HG03457 (cell line): Measurements from ENCODE around the gene C5AR2.
"Not testable (repeated sequence)": the region's sequence is repeated elsewhere in the genome, so short reads cannot be mapped to it uniquely, and the experiment has no call there.

Experiments used
- ATAC-seq: cut with Tn5 transposase; IDR thresholded peaks from one replicate; pipeline ENCODE4 v1.9.1; 2021; ENCODE audit warnings: moderate number of reproducible peaks; ENCODE audit not compliant: unreplicated experiment

The C5AR2 gene

DNA sequence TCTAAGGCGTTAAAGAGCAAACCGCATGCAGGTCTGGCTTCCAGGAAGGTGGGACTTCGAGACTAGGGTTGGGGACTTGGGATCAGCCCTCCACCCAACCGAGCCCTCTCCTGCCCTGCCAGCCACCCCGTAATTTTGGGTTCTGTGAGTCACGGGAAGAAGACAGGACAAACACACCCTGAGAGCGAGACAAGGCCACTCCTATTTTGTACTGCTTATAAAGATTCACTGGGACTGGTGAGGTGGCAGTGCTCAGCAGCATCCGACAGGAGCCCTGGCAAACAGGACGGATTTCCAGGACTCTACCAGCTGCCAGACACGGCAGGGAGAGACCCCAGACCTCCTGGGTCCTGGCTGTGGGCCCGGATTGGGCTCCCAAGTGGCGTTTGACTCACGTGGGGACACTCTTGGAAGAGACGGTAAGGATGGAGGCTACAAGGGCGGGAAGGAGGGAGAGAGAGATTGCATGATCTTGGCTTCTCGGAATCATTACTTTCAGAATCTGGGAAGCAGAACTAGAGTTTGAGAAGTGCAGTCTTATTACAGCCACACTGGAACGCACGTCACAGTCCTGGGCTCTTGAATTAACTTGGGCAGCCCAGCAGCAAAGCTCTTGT lies at the start of gene C5AR2:
TSS of gene C5AR2 (plus strand) at position 245 of the 617 bp plus-strand sequence. CDS start 8,625 bp downstream, outside the sequence.
- no peak for ATAC-seq

DNA sequence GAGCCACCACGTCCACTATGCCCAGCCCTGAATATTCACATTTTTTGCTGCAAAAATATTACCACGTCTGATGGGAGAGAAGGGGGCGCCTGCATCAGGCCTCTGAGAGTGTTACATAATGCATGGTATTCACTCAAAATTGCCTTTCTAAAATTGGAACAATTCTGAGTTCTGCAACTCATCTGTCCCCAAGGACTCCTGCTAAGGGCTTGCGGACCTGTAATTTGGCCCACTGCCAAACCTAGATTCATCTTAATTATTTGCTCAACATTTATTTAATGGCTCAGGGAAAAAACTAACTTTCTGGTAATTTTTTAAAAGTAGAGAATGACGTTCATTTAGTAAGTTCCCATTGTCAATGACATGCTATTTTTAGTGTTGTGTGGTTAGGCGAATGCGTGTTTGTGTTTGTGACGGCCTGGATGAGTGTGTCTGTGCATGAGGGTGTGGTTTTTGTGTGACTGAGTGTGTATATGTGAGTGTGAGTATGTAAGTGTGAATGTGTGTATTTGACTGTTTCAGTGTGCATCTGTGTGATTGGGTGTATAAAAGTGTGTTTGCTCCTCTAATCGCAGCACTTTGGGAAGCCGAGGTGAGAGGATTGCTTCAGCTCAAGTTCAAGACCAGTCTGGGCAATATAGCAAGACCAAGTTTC lies 48.4 kb upstream of the C5AR2 start:
- no peak for ATAC-seq

DNA sequence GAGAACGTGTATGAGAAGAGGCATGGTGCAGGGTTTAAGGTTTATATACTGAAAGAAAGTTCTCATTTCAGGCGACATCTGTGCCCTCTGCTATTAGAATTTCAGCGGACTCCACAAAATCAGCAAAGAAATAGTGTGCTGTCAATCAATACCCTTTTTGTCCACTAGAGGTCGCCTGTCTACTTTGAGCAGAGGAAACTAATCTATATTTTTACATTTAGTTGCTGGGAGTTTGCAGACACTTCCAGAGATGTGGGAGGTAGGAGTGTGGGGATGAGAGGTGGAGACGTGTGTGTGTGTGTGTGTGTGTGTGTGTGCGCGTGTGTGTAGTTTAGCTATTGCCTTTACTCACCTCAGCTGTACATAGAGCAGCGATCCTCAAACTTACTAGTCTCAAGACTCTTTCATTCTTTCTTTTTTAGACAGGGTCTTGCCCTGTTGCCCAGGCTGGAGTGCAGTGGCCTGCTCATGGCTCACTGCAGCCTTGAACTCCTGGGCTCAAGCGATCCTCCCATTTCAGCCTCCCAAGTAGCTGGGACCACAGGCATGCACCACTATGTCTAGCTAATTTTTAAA lies 47.6 kb upstream of the C5AR2 start:
- ATAC-seq = no peak

DNA sequence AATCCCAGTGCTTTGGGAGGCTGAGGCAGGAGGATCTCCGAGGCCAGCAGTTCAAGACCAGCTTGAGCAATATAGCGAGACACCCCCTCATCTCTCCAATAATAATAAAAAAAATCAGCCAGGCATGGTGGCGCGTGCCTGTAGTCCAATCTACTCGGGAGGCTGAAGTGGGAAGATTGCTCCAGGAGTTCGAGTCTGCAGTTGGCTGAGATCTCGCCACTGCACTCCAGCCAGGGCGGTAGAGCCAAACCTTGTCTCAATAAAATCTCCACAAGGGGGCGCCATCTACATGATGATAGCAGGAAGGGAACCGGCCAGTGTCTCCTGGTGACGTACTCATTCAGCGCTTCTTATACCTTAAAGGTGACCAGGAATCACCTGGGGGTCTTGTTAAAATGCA lies 35.9 kb upstream of the C5AR2 start:
- ATAC-seq = no peak

DNA sequence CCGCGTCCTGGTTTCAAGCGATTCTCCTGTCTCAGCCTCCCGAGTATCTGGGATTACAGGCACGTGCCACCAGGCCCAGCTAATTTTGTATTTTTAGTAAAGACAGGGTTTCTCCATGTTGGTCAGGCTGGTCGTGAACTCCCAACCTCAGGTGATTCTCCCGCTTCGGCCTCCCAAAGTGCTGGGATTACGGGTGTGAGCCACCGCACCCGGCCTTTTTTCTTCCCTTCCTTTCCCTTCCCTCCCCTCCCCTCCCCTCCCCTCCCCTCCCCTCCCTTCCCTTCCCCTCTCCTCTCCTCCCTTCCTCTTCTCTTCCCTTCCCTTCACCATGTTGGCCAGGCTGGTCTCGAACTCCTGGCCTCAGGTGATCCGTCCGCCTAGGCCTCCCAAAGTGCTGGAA lies 31.1 kb upstream of the C5AR2 start:
- not testable (repeated sequence) for ATAC-seq

DNA sequence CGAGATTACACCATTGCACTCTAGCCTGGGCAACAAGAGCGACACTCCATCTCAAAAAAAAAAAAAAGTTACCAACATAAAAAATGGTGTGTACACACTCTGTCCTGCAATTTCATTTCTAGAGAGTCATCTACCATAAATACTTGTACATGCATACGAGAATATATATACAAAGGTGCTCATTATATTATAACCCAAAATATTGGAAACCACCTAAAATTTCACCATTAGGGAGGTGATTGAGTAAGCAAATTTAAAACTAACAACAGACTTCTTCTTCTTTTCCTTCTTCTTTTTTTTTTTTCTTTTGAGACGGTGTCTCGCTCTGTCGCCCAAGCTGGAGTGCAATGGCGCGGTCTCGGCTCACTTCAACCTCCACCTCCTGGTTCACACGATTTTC lies 29.7 kb upstream of the C5AR2 start:
- ATAC-seq = no peak

DNA sequence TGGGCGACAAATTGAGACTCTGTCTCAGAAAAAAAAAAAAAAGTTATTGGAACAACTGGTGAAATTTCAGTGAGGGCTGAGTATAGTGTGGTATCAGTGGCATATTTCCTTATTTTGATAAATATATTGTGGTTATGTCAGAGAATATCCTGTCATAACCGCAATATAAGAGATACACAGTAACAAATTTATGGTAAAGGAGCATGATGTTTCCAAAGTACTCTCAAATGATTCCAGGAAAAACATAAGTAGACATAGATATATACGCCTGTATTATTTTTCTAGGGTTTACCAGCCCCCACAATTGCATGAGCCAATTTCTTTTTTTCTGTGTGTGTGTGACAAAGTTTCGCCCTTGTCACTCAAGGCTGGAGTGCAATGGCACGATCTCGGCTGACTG lies 28.0 kb upstream of the C5AR2 start:
- no peak for ATAC-seq

DNA sequence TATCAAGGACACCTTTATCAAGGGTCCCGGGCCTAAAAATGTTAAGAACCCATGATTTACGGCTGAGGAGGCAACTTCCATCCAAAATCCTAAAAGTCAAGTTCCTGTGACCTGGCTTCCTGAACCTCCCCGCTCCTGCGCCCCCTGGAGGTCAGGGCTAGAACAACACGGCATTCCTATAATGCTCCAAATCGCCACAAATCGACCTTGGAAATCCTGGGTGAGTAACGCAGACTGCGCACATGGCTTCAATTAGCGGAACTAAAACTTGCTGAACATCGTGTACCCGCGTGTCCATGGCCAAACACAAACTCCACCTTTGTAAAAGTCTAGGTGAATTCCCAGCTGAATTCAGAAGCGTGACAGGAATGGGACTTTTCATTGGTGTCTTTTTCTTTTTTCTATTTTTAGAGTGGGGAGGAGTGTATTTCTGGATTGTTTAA lies 26.6 kb upstream of the C5AR2 start:
- no peak for ATAC-seq

DNA sequence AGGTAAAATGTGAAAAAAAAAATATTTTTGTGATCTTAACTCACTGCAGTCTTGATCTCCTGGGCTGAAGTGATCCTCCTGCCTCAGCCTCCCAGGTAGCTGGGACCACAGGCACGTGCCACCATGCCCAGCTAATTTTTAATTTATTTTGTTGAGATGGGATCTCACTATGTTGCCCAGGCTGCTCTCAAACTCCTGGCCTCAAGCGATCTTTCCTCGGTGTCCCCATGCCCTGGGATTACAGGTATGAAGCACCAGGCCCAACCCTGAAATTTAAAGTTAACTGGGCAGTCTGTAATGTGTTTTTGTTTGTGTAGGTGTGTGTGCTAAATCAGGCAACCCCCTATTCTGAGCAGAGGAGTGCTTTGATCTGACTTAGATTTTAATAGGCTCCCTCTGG lies 25.7 kb upstream of the C5AR2 start:
- no peak for ATAC-seq

DNA sequence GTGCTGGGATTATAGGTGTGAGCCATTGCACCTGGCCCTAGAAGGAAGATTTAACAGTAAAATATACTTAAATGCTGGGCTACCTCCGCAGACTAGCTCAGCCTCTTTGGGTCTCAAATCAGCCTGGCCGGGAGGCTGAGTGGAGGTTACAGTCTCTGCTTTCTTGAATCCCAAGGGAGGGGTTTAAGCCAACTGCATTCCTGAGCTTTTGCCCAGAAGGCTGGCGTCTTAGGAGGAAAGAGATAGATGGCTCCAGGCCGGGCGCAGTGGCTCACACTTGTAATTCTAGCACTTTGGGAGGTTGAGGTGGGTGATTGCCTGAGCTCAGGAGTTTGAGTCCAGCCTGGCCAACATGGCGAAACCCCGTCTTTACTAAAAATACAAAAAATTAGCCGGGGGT lies 22.9 kb upstream of the C5AR2 start:
- no peak for ATAC-seq

DNA sequence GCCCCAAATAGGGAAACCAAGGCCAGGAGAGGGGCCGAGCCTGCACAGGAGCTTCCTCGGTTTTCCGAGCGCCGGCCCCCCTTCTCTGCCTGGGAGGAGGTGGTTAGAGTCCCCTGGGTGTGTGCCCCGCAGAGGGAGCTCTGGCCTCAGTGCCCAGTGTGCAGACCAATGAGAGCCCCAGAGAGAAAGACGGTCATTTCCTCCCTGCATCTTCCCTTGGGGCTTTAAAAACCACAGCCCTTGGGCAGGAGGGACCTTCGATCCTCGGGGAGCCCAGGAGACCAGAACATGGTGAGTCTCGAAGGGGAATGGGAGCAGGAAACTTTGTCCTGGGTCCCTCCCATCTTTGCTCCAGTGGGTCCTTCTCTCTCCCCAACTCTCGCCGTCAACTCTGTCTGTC lies 22.4 kb upstream of the C5AR2 start, which contains the start of gene C5AR1:
TSS of gene C5AR1 (plus strand) at position 254 of the 400 bp plus-strand sequence. CDS start at position 289, 35 bp downstream.
- no peak for ATAC-seq

DNA sequence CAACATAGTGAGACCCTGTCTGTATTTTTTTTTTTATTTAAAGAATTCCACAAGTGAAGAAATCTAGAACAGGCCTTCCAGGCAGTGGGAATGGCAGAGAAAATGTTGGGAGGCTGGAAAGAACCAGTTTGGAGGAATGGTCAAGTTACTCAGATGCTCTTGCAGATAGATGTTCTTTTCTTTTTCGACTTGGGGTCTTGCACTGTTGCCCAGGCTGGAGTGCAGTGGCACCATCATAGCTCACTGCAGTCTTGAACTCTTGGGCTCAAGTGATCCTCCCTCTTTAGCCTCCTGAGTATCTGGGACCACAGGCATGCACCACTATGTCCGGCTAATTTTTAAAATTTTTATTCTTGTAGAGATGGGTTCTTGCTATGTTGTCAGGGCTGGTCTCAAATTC lies 21.7 kb upstream of the C5AR2 start:
- ATAC-seq = no peak

DNA sequence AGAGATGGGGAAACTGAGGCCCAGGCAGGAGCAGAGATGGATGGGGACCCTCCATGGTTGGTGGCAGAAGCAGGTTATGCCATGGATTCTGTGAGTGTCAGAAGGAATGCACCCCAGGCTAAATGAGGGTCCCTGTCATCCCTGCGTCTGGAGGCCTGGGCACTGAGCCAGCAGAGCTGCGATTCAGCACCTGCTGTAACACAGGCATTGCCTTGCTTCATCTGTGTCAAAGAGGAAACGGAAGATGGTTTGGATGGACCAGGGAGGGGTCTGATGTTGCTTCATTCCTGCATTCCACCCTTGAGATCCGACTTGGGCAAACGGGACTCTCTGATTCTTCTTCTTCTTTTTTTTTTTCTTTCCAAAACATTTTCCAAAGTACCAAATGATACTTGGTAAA lies 21.2 kb upstream of the C5AR2 start:
- no peak for ATAC-seq

DNA sequence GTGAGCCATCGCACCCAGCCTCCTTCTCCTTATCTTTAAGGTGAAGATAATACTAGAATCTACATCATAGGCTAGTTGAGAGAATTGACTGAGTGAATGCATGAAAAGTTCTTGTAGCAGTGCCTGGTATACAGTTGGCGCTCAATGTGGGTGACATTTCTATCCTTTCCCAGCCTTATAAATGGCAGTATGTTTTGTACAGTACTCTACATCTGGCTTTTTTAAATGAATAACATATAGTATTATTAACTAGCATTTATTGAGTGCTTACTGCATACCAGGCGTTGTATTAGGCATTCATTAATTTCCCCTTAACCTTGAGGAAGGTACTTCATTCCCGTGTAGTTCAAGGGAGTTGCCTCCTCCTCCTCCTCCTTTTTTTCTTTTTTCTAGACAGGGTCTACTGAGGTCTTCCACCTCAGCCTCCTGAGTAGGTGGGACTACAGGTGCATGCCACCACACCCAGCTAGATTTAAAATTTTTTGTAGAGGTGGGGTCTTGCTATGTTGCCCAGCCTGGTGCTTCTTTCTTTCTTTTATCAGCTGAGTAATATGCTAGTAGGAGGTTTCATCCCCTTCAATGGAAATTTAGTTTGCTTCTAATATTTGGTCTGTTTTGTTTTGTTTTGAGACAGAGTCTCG lies 19.5 kb upstream of the C5AR2 start:
- ATAC-seq = no peak

DNA sequence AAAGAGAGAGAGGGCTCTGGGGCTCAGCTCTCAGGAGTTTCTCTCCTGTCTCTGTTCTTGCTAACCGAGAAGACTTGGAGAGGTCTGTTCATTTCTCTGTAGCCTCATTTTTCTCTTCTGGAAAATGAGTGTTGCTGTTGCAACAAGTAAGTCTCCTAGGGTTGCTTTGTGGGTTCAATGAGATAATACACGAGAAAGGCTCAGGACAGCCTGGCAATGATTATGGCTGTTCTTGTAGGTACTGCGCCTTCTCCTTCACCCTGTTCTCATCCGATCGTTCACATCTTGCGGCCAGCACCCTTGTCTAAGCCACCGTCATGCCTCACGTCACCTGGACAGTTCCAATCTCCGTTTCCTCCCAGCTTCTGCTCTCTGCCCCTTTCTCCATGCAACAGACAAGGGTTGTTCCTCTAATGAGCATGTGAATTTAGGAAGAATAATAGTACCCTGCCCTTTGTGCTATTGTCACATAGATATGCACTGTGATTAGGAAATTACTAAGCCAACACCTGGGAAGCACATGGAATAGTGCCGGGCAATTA lies 18.1 kb upstream of the C5AR2 start:
- no peak for ATAC-seq

DNA sequence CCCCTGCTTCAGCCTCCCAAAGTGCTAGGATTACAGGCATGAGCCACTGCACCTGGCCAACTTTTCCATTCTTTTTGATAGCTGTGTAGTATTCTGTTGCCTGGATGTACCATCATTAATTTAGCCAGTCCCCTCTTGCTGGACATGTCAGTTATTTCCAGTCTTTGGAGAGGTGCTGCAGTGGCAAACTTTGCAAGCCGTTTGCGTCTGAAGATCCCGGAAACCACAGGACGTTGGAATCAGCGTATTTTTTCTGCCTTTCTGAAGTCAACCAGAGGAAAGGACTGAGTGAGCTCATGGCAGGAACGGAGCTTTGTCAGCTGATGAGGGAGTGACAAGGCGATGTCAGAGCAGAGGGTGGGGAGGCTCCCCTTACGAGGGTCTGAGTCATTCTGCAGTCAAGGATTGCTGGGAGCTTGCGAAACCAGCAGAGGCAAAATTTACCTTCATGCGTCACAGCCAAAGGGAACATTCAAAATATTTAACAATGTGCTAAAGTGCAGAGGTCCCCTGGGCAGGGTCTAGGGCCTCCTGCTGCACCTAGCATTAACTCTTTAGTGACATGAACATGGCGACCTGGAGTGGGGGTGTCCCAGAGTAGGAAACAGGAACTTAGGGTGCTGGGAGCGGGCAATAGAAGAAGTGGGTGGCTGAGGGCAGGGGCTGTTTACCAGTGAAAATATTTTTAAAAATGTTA lies 16.7 kb upstream of the C5AR2 start:
- ATAC-seq = no peak

DNA sequence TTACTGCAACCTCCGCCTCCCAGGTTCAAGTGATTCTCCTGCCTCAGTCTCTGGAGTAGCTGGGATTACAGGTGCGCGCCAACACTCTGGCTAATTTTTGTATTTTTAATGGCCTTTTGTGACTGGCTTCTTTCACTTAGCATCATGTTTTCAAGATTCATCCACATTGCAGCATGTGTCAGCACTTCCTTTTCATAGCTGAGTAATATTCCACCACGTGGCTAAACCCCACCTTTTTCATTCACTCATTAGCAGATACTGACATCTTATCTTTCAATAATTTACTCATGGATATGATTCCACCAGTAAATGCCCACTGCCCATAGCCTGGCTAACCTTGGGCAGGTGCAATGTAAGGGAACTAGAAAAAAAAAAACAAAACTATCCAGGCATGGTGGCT lies 15.5 kb upstream of the C5AR2 start:
- no peak for ATAC-seq

DNA sequence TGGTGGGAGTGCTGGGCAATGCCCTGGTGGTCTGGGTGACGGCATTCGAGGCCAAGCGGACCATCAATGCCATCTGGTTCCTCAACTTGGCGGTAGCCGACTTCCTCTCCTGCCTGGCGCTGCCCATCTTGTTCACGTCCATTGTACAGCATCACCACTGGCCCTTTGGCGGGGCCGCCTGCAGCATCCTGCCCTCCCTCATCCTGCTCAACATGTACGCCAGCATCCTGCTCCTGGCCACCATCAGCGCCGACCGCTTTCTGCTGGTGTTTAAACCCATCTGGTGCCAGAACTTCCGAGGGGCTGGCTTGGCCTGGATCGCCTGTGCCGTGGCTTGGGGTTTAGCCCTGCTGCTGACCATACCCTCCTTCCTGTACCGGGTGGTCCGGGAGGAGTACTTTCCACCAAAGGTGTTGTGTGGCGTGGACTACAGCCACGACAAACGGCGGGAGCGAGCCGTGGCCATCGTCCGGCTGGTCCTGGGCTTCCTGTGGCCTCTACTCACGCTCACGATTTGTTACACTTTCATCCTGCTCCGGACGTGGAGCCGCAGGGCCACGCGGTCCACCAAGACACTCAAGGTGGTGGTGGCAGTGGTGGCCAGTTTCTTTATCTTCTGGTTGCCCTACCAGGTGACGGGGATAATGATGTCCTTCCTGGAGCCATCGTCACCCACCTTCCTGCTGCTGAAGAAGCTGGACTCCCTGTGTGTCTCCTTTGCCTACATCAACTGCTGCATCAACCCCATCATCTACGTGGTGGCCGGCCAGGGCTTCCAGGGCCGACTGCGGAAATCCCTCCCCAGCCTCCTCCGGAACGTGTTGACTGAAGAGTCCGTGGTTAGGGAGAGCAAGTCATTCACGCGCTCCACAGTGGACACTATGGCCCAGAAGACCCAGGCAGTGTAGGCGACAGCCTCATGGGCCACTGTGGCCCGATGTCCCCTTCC lies 11.8 kb upstream of the C5AR2 start:
- no peak for ATAC-seq

DNA sequence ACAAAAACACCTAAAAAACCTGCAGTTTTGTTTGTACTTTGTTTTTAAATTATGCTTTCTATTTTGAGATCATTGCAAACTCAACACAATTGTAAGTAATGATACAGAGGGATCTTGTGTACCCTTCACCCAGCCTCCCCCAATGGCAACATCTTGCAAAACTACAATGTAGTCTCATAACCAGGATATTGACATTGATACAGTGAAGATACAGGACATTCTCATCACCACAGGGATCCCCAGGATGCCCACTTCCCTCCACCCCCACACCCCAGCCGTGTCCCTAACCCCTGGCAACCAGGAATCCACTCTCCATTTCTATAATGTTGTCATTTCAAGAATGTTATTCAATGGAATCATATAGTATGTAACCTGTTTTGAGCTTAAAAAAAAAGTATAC lies 10.3 kb upstream of the C5AR2 start:
- no peak for ATAC-seq

DNA sequence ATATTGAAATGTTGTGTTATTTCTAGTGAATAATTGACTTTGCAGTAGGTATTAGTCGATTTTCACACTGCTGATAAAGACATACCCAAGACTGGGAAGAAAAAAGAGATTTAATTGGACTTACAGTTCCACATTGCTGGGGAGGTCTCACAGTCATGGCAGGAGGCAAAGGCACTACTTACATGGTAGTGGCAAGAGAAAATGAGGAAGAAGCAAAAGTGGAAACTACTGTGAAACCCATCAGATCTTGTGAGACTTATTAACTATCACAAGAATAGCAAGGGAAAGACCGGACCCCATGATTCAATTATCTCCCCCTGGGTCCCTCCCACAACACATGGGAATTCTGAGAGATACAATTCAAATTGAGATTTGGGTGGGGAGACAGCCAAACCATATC lies 9.9 kb upstream of the C5AR2 start:
- no peak for ATAC-seq
